Measurements from ENCODE around the gene ZNF746. TPM values are rescaled to one million over a fixed set of nuclear protein-coding genes. Genes with fewer than 3 reads are reported as not detected.

Gene ZNF746
- total and polyA plus RNA-seq, 3 donors from 2014 or later, result 32.1 to 56.7 (median 49.3) TPM

DNA sequence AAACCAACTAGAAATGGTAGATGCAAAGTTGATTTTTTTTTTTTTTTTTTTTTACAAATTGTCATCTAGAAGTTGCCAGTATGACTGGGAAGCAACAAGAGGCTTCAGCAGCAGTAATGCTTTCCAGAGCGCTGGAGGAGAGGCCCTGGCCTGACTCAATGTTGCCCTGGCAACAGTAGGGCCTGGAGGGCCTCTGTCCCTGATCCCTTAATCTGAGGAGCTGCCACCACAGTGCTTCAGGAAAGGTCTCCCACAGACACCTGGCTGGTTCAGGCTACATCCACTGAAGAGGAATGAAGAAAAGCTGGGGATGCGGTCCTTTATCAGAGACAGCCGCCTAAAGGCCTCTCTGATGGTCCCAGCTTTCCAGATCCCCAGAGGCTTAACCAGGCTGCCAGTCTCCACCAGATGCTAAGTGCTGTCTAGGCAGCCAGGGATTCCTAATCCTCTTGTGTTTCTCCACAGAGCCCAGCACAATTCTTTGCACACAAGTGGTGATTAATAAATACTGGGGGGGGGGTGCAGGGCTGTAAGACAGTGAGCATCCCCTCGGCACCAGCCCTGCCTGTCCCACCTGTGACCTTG, 70.4 kb downstream of the ZNF746 start:
- no peak for DNase-seq
- Histone ChIP-seq H3K36me3 (ENCODE audit: low read depth, missing control alignments) (no peaks in the 10 kb centered on the region), H3K9me3 (no peaks in the 10 kb centered on the region), H3K27ac (no peak overlapping the region), H3K4me1 (no peaks in the 10 kb centered on the region), H3K4me3 (no peak overlapping the region), H3K27me3 (no peaks in the 10 kb centered on the region)
- TF ChIP-seq, protein P1, sequence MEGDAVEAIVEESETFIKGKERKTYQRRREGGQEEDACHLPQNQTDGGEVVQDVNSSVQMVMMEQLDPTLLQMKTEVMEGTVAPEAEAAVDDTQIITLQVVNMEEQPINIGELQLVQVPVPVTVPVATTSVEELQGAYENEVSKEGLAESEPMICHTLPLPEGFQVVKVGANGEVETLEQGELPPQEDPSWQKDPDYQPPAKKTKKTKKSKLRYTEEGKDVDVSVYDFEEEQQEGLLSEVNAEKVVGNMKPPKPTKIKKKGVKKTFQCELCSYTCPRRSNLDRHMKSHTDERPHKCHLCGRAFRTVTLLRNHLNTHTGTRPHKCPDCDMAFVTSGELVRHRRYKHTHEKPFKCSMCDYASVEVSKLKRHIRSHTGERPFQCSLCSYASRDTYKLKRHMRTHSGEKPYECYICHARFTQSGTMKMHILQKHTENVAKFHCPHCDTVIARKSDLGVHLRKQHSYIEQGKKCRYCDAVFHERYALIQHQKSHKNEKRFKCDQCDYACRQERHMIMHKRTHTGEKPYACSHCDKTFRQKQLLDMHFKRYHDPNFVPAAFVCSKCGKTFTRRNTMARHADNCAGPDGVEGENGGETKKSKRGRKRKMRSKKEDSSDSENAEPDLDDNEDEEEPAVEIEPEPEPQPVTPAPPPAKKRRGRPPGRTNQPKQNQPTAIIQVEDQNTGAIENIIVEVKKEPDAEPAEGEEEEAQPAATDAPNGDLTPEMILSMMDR (IDR thresholded peaks at IDR 0.05), result no peak
- TF ChIP-seq POLR2A (IDR thresholded peaks at IDR 0.05), result no peak
- intact Hi-C loops (cut with DNase I; ENCODE audit: low total_unique reads), result no loop called here
- 72 to 85% methylated on average over 4 of the region's 4 CpGs for WGBS, 2 donors

- no peak overlapping the region for H3K27ac ChIP-seq
- H3K9me3 ChIP-seq, result no peaks in the 10 kb centered on the region
- no peaks in the 10 kb centered on the region for H3K27me3 ChIP-seq
- H3K36me3 ChIP-seq (ENCODE audit: low read depth, missing control alignments), result no peaks in the 10 kb centered on the region
- peak overlapping the region; percentile 45 to 47 for H3K4me3 ChIP-seq
- TF ChIP-seq, protein P1 (IDR thresholded peaks at IDR 0.05), result no peak
- no peak for TF ChIP-seq POLR2A (IDR thresholded peaks at IDR 0.05)
- DNase-seq, result peak; percentile 55
- intact Hi-C loops (cut with DNase I; ENCODE audit: low total_unique reads), result no loop called here
- no peaks in the 10 kb centered on the region for H3K4me1 ChIP-seq
- WGBS, 2 donors, result 27 to 29% methylated on average over 22 to 24 of the region's 24 CpGs
These were observed 74.0 kb downstream of the ZNF746 start for GRCh38 chr7:149423449-149424110.

DNA sequence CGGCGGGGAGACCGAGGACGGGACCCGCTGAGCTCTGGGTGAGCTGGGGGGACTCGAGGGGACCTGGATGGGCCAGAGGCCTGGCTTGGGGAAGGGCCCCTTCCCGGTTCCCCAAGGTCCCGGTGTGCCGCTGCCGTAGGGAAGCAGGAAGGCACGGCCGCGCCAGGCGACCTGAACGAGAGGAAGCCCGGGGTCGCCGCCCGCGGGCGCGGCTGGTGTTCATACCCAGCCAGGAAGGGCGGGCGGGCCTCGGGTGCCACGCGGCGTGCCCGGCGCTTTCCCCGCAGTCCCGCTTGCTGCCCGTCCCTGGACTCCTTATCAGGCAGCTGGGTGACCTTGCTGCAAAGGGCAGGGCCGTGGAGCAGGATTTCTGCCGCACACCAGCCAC, 74.7 kb downstream of the ZNF746 start:
- H3K27ac ChIP-seq, result peak overlapping the region in 1 of 2 donors; percentile 58
- no peaks in the 10 kb centered on the region for H3K27me3 ChIP-seq
- WGBS, 2 donors, result 2 to 10% methylated on average over 6 to 17 of the region's 35 CpGs
- intact Hi-C loops (cut with DNase I; ENCODE audit: low total_unique reads), result no loop called here
- H3K9me3 ChIP-seq, result no peaks in the 10 kb centered on the region
- no peaks in the 10 kb centered on the region for H3K4me1 ChIP-seq
- H3K4me3 ChIP-seq, result peak overlapping the region; percentile 45 to 47
- peak; percentile 19 for DNase-seq
- no peak for TF ChIP-seq POLR2A (IDR thresholded peaks at IDR 0.05)
- TF ChIP-seq, protein P1 (IDR thresholded peaks at IDR 0.05), result no peak
- no peaks in the 10 kb centered on the region for H3K36me3 ChIP-seq (ENCODE audit: low read depth, missing control alignments)

Other genes with a start within 250 kb of the ZNF746 start
- gene ZNF783, start 235.6 kb downstream of the ZNF746 start, total RNA-seq, result 10 to 100 TPM; 30.5 to 41.1 TPM
- gene ZNF783, start 235.6 kb downstream of the ZNF746 start, polyA plus RNA-seq (ENCODE audit: insufficient read depth, low read depth, low replicate concordance), result 15.0 TPM
- 10 to 100 TPM; 19.4 to 25.0 TPM for gene ZNF777, start 36.7 kb downstream of the ZNF746 start, total RNA-seq
- gene ZNF777, start 36.7 kb downstream of the ZNF746 start, polyA plus RNA-seq (ENCODE audit: insufficient read depth, low read depth, low replicate concordance), result 15.4 TPM

Measured in testis (tissue), 3 donors.